Hepatic stellate cell (primary cell): ENCODE measurements around the gene SAP130.

Experiments used
- DNase-seq: peaks from one replicate; pipeline ENCODE4 v3.0.0; 2011; ENCODE audit warnings: low spot score

SAP130 gene

GRCh38 chr2:127893494-127893893 is 134.4 kb downstream of the SAP130 start:
- DNase-seq: no peak

GRCh38 chr2:127893033-127893432 is 134.8 kb downstream of the SAP130 start:
- no peak for DNase-seq

GRCh38 chr2:127891811-127892210 is 136.0 kb downstream of the SAP130 start:
- no peak for DNase-seq
